ENCODE data around the gene KLF16.

KLF16 gene

DNA sequence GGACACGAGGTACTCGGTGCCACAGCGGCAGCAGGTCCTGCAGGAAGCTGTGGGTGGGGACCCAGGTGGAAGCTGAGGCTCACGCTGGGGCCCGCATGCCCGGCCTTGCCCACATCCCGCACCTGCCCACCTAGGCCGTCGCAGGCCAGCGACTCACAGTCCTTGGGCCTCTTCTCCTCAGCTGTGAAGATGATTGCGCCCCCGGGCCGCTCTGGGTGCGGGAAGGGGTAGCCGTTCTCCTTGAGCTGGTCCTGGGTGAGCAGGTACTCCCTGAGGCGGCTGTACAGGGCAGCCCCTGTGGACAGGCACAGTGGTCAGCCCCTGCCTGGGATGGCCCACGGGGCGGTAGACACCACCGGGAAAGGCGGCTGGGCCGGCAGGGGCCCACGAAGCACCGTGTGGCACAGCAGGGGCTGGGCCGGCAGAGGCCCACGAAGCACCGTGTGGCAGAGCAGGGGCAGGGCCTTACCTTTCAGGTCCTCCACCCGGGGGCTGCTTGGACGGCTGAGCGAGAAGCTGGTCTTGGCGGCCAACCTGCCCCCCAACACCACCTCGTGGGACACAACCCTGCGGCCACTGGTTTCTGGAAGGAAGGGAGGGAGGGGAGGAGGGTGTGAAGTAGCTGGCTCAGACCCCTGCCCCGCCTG is 44.7 kb downstream of the KLF16 start:
- DNase-seq, result no peak

DNA sequence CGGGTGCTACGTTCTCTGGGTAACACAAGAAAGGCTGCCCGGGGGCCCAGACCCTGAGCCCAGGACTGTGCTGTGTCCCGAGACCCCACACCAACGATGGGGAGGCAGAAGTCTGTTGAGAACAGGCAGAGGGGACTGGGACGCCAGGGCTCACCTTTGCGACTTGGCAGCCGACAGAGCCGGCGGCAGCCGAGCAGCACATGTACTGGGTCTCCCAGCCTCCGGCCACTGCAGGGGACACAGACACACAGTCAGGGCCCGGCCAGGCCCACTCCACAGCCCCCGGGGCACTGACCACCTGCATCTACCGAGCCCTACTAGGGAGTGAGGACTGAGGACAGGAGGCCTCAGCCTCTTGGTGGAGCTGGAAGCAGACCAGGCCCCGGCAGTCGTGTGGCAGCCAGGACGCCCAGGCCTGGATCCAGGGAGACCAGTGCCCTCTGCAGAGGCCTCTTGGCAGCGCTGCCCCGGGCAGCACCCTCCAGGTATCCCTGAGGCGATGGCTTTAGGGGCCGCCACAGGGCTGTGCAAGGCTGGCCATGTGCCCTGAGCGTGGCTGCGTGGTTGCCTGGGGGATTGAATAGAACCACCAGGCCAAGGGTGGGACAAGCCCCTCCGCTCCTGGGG is 45.7 kb downstream of the KLF16 start:
- no peak for DNase-seq

- no peak for DNase-seq
These were observed 46.7 kb downstream of the KLF16 start for GRCh38 chr19:1816530-1817298.

- no peak for DNase-seq
These were observed 47.5 kb downstream of the KLF16 start for GRCh38 chr19:1815605-1816529.

DNA sequence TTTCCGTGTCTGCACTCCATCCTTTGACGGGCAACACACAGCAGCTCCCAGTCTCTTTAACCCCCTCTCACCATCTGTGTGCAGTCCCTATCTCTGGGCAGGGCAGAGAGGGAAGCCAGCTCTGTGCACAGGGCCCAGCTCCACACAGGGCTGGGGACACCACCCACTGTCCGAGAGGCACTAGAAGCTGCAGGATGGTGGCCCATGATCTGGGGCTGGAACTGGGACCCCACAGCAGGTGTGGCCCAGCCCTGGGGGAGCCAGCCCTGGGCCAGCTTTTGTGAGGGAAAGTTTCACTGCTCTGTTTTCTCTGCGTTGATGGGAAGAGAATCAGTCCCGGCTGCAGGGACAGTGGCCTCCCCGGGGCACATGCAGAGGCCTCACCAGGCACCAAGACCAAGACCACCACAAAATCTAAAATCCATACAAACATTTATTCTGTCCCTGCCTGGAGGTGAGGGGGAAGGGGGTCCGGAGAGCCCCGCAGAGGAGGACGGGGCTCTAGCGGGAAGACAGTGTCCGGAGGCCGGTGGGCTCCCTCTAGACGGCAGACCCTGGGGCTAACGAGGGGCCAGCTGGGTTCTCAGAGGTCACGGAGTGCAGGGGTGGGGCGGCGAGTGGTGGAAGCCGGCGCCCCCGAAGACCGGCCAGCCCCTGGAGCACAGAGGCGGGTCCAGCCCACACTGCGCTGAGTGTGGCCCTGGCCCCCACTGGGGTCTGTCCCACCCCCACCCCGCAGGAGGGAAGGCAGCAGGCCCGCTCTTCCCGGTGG is 48.4 kb downstream of the KLF16 start:
- no peak for DNase-seq

- DNase-seq, result no peak
These were observed 49.0 kb downstream of the KLF16 start for GRCh38 chr19:1814391-1814790.

DNA sequence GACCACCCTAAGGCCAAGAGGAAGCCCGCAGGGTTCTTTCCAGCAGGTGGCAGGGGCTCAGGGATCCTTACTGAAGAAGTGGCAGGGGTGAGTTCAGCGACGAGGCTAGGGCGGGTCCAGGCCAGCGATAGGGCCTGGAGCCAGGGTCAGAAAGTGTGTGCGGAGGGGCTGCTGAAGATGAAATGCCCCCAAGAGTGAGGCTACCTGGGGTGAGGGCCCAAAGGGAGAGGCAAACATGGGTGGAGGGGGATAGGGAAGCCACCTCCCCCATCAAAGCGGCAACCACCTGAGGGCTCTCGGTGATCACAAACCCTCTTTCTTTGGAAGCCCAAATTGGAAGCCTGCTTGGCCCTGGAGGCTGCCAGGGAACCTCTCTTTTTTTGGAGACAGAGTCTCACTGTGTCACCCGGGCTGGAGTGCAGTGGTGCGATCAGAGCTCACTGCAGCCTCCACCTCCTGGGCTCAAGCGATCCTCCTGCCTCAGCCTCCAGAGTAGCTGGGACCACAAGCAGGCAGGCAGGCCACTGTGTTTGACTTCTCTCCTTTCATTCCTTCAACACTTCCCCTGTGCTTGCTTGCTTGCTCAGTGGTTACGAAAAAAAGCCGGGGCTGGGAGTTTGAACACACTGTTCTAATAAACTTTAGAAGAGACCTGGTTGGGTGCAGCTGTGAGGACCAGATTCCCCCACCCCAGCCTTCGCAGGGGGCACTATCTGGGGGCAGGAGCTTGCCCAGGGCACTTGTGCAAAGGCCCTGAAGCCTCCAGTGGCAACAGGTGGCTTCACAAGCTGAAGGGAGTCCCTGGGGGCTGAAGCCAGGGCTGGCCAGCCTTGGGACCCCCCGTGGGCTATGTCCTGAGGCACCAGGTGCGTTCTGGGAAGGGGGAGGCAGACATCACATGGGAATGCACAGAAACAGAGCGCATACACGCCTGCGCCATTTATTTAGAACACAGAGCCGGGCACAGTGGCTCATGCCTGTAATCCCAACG is 49.9 kb downstream of the KLF16 start:
- DNase-seq, result no peak

DNA sequence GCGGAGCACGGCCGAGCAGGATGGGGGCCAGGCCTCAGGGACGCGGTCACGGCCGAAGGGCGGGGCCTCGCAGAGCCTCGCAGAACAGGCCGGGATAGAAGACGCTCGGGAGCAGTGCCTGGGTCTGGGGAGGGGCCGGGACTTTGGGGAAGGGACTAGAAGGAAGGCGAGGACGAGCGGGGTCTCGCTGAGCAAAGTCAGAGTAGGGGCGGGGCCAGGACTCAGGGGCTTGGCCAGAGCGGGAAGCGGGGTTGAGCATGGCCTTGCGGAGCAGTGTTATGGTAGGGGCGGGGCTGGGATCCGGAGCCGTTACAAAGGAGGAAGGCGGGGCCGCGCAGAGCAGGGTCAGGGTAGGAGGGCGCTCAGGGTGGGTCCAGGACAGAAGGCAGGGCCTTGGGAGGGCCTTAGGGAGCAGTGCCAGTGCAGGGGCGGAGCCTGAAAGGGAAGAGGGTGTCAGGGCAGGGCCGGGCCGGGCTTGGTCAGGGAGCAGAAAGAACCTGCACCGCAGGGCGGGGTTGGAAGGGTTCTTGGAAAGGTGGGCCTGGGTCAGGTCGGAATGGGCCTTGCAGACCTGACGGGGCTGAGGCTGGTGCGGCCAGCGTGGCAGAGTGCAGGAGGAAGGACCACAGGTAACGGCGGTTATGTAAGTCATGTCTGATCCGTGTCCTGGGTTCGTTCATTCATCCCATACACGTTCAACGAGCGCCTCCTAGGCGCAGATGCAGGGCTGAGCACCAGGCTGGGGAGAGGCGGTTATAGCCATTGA is 50.8 kb downstream of the KLF16 start:
- DNase-seq, result peak; percentile 98

- no peak for DNase-seq
These were observed 51.4 kb downstream of the KLF16 start, which contains the start of gene ATP8B3 for GRCh38 chr19:1811942-1812425. Gene ATP8B3 (minus strand): TSS chr19:1812276. CDS start chr19:1811736, 540 bp downstream.

GRCh38 chr19:1811472-1811894 is 51.9 kb downstream of the KLF16 start:
- DNase-seq, result peak; percentile 4

DNA sequence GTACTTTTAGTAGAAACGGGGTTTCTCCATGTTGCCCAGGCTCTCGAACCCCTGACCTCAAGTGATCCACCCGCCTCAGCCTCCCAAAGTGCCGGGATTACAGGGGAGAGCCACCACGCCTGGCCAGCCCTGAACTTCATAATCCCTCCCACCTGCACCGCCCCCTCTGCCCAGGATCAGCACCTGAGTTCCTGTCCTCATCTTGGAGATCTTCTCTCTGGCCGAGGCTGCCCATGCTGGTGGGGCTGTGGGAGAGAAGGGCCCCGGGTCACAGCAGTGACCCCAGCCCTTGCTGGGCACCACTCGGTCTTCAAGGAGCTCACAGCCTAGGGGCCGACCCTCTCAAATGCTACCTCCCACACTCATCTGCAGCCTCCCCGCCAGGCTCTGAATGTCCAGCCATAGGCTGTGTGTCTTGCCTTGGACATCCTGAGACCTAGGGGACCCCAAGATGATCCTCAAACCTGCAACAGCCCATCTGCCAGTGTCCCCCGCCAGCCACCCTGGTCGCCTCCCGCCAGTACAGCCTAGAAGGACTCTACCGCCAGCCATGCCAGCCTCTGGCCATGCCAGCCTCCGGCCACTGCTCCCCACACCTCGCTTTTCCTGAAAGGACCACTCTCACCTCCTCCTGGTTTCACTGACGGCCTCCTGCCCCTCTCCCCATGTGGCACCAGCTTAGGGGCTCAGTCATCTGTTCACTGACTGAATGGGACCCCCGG is 52.8 kb downstream of the KLF16 start:
- DNase-seq, result no peak

DNA sequence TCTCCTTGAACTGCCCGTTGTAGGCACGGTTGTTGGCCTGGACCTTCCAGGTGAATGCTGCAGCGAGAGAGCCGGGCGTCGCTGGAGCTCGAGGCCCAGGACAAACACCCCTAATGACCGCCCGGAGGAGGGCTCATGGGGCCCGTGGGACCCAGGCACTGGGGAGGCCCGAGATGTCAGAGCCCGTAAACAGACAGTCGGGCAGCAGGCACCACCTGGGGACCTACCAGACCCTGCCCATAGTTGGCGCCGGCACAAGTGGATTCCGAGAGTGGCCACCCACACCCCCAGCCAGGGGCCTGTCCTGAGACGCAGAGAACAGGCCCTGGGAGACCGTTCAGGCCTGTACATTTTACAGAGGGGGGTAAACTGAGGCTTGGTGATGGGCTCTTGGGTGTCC is 53.7 kb downstream of the KLF16 start:
- DNase-seq, result no peak

- no peak for DNase-seq
These were observed 55.0 kb downstream of the KLF16 start for GRCh38 chr19:1808395-1808731.

DNA sequence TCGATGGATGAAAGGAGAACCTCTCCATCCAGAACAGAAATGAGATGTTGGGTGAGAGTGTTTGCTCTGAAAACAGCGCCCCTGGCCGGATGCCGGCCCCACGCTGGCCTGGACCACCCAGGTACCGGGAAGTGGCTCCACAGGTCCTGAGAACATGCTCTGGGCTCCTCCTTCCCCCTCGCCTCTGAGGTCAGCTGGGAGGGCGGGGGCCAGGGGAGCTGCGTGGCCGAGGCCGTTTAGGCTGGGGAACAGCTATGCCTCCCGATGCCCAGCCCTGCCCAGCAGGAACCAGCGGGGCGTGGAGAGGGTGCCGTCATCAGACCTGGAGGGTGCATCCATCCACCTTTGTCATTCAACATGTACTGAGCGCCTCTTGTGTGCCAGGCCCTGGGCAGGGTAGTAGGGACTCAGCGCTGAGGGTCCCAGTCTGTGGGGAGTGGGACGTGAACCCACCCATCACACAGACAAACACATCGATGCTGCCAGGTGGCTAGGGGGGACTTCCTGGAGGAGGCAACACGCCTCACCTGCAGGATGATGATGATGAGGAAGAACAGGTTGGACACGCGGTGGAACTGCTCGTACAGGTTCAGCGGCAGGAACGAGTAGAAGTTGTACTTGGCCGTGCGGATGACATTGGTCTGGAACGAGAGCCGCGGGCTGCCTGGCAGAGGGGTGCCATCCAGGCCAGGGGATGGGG is 55.5 kb downstream of the KLF16 start:
- no peak for DNase-seq

DNA sequence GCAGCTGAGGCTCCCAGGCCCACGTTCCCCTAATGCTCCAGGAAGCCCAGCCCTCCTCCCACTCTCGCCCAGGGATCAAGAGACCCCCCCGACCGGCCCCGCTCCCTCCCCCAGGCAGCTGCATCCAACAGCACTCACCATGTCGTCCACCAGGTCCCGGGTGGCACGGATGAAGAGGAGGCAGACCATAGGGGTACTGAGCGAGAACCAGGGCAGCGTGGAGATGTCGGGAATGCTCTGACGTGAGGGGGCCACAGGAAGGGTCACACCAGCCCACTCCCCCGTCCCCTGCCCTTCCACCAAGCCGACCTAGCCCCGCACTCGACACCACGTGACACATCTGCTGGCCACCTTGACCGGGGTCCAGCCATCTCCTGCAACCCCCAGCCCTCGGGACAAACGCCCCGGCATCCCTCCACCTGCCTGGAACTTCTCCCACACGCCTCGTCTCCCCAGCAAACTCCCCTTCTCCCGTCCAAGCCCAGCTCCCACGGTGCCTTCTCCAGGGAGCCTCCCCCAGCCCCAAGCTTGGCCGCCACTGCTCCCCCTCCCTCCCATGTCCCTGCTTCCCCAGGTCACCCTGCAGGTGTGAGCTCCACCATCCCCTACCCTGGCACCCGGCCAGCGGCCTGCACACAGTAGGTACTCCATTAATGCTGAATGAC is 56.2 kb downstream of the KLF16 start:
- DNase-seq, result no peak

DNA sequence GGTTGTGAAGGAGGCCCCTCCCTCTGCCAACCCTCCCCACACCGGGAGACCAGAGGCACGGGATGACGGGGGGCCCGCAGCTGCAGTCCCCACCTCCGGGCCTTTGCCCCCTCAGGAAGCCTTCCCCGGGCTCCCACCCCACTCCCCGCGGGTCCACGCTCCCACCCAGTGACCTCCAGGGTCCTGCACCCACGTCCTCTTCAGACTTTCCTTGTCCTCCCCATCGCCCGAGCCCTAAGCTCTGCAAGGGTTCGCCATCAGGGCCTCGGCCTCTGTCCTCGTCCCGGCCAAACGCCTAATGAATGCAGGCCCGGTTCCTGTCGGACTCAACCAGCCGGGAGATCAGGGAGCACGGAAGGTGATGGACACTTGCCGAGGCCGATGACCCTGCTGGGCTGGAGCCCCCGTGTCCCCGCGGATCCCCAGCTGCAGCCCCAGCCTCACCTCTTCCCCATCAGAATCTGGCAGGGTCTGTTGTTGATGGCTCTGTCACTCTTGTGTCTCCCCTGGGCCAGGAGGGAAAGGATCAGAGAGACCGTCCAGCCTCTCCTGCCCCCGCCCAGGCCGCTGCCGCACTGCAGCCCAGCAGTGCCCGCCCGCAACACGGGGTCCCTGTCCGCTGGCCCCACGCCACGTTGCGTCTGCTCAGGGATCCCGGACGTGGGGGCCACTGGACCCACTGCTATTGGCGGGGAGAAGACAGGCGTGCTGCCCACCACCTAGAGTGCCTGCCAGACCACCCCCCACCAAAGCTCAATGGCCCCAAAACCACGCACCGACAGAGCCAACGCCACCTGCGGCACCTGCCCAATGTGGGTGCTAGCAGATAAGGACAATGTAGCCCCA is 57.0 kb downstream of the KLF16 start:
- DNase-seq, result no peak

Measured in suppressor macrophage treated with lipopolysaccharide for 4 hours (primary cell).